GM18526 (cell line): Measurements from ENCODE around the gene STAC.

Experiments used
- POLR2A ChIP-seq: IDR thresholded peaks from 3 replicates; pipeline ENCODE4 v1.6.1; 2011; ENCODE audit not compliant: insufficient read length; ENCODE audit errors: extremely low read depth

The STAC gene

DNA sequence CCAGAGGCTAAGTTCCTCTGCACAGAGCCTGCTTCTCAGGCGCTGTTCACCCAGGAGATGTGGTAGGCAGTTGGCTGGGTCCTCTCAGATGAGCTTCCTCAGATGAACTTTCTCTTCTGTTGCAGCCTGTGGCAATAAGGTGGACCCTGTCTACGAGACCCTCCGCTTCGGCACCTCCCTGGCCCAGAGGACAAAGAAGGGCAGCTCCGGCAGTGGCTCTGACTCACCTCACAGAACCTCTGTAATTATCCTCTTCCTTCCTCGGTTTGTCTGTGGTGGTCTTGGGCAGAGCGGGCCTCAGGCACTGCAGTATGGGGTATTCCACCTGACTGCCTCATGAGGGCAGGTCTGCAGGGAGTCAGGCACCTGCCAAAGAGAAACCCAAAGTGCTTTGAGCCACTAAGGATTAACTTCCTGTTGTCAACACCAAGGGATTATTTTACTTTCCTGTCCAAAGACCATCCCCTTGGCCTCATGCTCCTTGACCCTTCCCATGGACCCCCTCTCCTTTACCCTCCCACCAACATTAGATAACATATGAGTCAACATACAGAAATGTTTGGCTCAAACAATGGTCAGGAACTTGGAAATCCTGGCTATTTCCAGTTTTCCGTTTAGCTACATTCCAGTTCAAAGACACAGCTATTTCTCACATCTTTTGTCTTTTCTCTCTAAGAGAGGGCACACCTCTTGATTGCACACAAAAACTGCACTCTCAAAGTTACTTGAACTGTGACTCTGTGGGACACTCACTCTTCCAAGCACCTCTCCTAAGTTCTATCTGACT is 105.9 kb downstream of the STAC start:
- no peak for TF ChIP-seq POLR2A

DNA sequence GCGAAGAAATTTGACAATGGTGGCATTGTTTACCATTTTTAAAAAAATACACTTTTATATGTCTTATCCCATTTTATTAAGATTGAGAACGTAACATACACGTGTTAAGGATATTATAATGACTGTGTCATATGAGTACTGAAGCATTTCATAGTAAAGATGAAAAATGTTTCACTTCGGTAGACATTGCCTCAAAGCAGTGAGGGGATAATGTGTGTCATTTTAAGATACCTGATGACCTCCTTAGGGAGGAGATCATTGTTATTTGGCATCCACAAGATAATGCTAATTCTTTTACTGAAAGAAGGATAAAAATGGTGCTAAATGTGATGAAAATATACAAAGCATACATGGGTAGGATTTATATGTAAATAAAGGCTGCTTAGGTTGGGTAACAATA is 107.3 kb downstream of the STAC start:
- TF ChIP-seq POLR2A, result no peak

DNA sequence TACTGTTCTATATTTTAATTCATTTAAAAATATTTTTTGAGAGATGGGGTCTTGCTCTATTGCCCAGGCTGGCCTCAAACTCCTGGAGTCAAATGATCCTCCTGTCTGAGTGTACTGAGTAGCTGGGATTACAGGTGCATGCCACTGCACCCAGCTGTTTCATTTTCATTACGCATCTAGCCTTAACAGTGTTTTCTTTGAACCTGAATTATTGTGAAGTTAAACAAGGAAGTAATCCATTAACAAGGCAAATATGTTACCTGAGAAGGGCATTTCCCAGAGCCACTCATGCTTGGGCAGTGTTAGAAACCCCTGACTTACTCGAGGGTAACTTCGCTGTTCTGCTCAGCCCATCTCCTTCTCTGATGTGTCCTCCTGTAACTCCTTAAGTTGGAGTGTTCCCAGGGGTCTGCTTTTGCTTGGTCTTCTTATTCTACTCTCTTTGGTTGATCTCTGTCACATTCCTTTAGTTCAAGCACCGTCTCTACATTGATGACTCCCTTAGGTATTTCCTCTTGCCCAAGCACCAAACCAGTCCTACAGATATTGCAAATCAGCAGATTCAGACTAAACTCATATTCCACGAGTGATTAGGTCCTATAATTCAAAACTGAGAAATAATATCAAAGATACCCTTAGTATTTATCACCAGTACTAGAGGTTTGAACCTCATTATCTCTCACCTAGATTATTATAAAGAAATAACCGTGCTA is 107.9 kb downstream of the STAC start:
- TF ChIP-seq POLR2A, result no peak

DNA sequence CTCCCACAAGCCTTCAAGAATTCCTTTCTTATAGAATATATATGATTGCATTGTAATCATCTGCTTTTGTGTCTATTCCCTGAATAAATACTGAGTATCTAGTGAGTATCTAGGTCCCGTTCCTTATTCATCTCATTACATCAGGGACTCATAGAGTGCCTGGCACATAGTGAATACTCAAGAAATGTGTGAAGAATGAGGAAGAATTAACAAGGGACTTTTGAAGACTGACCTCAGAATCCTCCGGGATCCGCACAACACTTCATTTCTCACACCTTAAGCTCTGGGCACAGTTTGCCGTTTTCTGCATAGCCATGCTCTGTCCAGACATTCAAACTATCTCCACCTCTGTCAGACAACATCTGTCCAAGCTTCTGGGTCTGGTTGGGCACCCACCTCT is 108.8 kb downstream of the STAC start:
- no peak for TF ChIP-seq POLR2A

DNA sequence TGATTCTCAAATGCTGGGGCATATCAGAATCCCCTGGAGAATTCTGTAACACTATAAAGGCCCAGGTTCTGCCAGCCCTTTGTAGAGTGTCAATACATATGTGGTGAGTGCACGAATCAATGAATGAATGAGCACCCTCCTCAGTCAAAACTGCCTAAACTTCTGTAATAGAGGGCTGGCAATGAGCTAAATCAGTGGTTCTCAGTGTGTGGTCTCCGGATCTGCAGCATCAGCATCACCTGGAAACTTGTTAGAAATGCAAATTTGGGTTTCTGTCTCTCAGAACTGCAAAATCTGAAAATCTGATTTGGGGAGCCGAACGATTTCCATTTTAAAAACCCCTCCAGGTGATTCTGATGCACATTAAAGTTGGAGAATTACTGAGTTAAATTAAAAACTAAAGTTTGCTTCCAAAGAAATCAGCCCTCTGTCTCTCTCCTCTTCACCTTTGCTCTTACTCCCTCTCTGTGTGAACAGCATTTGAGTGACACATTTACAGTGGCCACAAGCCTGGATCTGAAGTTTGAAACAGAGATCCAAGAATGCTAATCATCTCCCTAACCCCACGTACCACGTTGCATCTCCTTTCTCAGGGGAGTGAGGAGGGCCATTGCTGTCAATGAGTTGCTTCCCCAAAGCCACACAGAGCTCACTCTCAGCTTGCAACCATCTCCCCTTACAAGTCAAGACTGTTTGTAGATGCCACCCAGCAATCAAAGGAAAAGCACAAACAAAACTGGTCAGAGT is 109.5 kb downstream of the STAC start:
- no peak for TF ChIP-seq POLR2A

DNA sequence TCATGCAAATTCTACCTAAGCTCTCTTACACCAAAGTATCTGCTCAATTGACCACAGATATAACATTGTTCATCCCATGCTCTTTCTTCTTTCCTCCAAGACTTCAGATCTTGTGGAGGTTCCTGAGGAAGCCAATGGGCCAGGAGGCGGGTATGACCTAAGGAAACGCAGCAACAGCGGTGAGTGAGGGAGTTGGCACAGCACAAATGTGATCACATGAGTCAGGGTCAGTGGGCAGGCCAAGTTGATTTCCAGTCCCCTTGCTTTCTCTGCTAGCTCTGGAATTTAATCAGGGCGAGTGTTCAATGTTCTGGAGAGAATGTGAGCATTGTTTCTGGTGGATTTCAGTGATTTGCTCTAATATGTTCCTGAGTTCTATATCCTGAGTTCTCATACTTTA is 112.7 kb downstream of the STAC start:
- no peak for TF ChIP-seq POLR2A

DNA sequence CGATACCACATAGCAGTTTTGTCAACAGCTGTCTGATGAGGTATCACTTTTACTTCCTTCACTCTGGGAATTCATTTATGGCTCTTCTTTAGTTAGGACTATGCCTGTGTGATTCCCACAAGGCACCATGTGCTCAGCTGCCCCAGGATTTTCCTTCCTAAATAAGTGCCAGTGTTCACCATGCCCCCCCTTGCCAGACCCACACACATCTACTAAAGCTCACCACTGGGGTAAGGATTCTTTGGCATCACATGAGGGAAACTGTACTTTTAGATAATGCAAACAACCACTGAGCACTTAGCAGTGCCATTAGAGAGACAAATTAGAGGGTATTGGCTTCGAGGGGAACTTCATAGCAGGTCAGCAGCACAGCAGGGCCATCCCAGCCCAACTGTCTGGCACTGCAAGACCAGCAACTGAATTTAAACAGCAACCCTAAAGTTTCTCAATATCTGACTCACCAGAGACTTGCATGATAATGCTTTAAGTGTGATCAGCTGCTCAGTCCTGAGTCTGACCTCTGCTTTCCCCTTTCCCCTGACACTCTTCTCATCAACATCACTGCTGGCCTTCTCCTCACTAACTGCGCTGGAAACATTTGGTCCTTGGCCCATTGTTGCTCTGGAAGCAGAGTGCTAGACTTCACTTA is 114.3 kb downstream of the STAC start:
- no peak for TF ChIP-seq POLR2A

DNA sequence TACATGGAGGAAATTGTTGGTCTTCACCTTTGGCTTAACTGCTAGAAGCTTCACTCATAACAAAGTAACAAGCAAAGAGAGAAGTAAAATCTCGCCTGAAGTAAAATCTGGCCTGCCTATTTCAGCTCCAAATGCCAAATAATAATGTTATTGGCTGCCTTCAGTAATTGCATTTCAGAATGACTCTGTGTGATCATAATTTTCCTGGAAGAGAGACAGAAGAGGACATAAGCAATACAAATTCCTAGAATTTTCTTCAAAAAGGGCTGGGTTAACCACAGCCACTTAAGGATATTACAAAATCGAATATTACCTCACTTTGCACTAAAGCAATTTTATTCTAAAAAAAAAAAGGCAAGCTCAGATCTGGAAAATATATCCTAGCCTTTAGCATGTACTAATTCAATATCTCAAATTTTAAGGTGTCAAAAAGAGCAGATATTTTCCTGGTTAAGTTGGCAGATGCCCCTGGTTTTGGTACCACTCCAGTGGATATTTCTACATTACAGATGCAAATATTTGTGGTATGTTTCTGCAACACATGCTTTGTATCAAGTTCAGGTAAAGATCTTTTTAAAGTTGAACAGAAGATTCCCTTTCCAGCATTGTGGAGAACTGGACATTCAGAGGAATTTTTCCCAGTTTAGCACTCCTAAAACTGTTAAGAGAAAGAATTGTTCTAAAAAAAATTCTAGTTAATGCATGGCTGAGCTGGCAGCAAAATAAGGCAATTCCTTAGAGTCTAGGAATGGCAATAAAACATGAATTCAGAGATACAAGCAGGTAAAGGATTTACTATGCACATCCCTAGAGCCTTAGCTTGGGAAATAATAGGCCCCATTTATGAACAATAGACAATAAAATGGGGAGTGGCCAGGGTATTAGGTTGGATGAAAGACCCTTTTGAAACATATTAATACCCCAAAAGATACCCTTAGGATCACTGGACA is 116.7 kb downstream of the STAC start:
- no peak for TF ChIP-seq POLR2A

DNA sequence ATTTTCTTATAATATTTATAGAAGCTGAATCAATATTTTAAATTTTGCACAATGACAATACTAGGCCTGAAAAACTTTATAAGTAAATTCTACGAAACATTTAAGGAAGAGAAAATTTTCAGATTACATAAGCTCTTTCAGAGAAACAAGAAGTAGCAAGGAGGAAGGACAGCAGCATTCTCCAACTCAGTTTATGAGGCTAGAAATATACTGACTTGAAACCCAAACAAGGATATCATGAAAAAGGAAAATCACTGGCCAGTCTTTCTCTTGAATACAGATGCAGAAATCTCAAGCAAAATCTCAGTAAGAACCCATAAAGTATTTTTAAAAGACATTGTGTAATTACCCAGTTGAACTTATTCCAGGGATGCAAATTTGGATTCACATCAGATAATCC is 121.3 kb downstream of the STAC start:
- no peak for TF ChIP-seq POLR2A

DNA sequence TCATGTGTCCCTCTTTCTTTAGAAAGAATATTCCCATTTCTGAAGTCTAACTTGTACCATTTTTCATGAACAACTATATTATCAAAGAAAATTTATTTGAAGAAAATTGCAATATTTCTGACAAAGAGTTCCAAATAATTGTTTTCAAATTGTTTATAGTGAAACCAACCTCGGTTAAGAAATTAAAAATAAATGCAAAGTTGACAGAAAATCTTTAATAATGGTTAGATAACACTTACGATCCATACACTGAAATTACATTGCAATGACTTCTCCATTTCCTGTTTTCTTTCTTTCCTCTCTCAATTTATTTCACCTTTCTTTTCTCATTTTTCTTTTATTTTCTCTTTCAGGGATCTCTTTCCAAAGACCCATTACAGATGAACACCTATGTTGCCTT is 125.1 kb downstream of the STAC start:
- no peak for TF ChIP-seq POLR2A

DNA sequence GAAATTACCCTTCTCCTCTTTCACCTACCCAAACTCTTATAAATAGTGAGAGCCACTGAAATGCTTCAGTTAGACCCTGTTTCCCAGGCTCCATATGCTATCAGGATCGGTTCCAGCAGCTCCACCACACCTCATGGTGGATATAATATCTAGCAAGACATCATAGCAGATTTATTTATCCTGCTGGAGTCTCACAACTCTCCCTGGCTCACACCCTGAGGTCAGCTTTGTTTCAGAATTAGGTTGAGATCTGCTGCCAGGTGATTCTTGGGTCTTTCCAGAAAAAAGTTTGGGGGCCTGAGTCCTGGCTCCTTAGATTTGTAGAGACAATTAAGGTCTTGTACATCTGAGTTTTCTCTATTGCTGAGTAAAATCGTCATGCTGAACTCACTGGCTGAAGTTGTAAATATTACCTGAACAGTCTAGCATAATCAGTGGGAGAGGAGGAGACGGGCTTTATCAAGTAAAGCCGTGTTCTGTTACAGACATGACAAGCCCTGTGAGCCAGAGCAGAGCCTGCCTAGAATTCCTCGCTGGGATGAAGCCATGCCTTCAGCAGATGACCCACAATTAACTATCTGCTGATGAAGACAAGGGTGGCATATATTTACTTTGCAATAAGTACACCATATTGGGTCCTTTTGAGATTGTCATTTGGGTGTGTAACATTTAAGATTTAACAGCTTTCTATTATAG is 131.6 kb downstream of the STAC start:
- TF ChIP-seq POLR2A, result no peak

DNA sequence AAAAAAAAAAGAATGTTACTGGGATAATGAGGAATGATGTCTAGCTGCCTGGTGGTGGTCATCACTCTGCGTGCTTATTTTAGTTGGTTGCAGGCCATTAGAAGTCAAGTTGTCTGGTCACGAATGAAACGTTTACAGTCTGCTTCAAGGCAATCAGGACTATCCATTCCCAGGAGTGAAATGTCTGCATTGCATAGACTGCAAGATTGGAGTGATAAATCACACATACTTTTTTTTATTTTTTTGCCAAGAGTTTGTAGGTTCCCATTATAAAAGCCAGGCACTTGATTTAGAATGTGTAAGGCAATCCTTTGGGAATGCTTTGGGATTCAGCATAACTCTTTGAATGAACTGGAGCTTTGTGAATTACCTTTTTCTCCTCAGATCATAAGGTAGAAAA is 132.3 kb downstream of the STAC start:
- no peak for TF ChIP-seq POLR2A

DNA sequence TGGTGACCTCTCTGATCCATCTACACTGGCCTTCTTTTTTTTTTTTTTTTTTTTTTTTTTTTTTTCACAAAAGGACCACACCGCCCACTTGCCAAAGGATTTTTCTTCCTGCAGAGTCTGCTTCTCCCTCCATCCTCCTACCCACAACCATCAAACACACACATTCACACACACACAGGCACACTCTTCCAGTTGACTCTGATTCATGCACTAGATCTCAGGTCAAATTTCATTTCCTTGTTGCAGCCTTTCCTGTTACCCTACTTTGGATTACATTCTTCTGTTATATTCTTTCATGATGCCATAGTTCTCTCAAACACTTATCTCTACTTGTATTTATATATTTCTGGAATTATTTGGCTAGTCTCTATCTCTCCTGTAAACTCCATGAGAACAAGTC is 133.9 kb downstream of the STAC start:
- TF ChIP-seq POLR2A, result no peak

DNA sequence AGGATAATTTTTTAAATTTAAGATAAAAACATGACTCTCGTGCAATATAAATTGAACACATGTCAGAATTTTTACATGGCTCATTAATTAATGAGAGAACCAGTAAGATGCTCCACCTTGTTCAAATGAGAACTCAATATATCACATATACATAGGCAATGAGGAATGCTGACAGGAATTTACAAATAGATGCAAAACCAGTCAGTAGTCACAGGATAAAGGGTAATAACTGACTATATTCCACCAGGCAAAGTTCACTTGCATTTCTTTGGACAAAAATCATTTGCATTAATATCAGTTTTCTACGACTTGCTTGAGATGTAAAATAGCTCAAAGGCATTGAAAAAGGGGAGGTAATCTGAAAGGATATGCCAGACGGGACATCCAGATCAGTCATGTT is 139.4 kb downstream of the STAC start:
- TF ChIP-seq POLR2A, result no peak
